Hematopoietic multipotent progenitor cell treated with erythropoietin and hydrocortisone succinate and interleukin-3 and kit ligand, for 17 days (in vitro differentiated cells): Measurements from ENCODE around the gene GBX2.

Experiments used
- DNase-seq: peaks from one replicate; pipeline ENCODE4 v3.0.0-alpha.2; 2015; ENCODE audit warnings: low spot score

GBX2 gene

DNA sequence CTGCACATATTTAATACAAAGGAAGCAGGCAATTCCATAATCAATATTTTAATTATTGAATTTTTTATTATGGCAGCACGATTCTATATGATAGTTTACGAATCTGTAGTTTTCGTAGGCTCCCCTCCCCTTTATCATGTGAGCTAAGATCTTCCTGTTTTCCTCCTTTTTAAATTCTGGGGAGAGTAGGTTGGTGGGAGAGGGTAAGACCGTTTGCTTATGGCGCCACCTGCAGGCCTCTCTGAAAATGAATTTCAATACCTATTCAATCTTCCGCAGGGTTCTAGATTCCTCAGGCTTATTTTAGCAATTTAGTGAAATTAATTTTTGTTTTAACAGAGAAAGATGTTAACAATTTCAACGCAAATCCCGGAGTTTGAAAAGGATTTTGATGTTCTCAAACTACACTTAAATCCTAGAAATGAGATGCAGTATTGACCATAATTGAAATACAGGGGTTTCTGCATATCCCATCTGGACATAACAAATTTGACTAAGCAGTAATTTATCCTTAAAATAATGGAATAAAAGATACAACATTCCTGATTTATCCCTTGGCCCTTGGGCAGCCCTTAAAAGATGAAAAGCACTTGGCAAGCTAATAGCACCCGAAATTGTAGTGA lies 12.8 kb upstream of the GBX2 start:
- DNase-seq: peak; percentile 47

DNA sequence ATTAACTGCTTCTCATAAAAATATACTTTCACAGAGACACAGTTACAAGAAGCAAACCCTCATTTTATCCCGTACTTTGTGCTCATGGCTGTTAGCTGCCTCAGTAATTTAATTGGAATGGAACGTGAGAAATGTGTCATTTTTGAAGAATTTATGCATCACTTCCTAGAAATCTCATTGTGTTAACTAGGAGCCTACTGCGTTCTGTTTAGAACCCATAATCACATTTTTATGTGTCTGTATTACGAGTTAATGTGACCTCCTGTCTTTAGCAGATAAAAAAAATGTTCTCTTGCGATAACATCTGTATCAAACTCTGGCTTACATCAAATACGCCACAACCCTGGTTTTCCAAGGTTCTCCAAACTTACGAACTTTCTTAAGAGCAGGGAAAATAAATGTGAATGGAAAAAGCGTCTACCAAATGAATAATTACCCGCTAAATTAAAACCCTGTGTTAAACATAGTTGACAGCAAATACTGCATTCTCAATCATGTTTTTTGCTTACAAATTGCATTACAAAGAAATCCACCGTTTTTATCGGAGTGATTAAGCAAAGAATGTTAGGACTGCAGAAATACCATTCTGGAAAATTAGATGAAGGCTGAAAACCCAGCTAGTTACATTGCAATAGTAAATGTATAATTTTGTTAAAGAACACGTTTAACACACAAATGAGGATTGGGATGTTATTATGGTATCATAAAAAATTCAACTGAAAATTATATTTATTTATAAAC lies 12.1 kb upstream of the GBX2 start:
- DNase-seq: no peak

DNA sequence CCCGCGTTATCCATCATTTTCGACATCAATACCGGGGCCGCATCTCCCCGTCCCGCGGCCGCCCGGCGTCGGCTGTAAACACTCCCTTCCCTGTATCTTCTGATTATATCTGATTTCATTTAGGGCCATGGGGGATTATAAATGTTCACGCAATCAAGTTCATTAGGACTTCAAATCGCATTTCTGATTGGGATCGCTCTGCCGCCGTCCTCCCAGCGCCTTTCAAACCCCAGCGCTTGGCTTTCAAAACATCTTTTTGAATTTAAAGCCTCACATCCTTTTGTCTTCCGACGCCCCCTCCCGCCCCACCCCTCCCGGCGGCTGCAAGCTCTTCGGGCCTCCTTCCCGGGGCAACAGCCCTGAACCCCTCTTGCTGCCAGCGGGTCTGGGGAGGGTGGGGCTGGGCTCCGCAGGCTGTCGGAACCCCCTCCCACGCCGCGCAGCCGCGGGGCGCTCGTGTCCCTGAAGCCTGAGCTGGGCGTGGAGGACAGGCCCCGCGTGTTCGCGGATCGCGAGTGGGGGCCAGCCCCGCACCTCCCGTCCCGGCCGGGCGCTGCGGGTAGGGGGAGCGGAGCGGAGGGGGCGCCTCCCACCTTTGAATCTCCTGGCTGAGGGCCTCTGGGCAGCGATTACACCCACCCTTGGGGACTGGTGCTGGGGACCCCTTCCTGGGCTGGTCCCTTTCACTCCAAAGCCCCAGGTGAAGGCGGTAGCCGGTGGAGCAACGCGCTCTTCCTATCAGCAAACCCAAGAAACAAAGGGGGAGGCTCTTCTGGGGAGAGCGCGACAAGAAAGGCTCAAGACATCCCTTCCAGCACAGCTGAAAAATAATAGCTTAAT lies 11.3 kb upstream of the GBX2 start:
- no peak for DNase-seq

DNA sequence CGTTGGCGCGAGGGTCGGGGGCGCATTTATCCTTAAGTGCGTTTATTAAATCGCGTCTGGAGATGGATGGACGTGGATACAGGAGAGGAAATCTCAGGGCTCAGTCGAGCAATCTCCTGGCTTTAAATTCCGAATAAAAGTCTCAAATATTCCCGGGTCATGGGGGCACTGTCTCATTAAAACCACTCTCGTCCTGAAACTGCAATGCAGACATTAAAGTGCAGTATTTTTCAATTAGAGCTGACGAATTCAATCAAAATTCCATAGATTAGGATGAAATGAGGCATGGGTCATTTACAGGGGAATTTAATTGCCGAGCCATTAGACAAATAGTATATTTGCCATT lies 10.7 kb upstream of the GBX2 start:
- no peak for DNase-seq

DNA sequence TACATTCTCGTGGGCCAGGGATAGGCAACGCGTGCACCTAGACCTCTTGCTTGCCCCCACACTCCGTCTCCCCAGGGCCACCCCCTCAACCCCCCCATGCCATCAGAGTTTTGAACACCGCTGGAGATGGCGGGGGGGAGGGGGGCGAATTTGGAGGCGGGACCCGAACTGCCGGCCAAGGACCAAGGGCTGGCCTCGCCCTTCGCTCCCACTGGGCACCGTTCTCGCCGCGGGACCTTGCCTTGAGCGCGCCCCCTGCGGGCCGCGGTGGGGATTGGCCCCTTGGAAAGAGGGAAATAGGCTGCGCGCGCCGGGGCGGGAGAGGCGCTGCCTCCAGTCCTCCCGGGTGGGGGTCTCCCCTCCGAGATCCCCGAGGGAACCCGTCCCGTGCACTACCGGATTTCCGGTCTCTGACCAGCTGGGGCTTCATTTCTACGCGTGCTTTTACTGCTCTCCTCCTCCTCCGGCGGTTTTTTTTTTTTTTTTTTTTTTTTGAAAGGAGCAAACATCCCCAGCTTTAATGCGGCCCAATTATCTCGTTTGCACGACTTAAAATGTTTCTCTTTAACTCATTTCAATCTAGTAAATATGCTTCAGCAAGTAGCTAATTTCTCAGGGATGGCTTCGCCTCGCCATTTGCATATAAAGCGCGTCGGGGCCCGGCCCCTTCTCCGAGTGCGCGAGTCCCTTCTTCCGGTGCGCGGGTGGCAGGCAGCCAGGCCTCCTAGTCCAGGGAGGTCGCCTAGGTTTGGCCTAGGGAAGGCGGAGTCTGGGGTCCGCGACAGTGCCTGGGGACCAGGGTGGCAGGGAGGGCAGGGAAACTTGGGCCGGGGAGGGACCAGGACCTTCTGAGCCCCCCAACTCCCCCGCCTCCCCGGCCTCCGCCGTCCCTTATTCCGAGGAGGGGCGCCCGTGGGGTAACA lies 10.0 kb upstream of the GBX2 start:
- peak; percentile 50 for DNase-seq

DNA sequence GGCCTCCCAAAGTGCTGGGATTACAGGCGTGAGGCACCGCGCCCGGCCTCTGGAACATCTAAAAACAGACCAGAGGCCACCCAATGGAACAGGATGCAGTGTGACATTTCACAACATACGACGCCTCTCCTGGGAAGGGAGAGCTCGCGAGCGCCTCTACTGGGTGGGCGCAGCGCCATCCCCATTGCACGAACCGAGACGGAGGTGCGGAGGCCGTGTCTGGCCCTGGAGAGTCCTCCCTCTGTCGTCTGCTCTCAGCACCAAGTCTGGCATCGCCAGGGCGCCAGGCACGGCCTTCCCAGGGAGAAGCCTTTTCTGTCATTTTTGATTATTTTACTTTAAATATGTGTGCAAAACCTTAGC lies 9.4 kb upstream of the GBX2 start:
- peak; percentile 8 for DNase-seq

DNA sequence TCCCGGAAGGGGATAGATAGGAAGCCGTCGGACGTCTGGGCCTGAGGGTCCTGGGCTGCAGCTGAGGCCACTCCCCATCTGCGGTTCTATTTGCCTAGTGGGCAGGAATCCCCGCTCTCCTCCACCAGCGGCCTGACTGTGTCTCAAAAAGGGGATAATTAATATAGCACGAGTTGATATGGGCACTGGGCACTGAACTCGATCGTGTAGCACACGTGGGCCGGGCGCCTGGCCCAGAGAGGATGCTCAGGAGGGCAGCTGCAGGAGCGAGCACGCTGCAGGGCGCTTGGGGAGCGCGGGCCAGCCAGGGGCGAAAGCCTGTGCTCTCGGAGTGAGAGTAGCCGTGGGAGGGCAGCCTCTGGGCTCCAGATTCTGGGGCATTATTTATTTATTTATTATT lies 8.8 kb upstream of the GBX2 start:
- no peak for DNase-seq

DNA sequence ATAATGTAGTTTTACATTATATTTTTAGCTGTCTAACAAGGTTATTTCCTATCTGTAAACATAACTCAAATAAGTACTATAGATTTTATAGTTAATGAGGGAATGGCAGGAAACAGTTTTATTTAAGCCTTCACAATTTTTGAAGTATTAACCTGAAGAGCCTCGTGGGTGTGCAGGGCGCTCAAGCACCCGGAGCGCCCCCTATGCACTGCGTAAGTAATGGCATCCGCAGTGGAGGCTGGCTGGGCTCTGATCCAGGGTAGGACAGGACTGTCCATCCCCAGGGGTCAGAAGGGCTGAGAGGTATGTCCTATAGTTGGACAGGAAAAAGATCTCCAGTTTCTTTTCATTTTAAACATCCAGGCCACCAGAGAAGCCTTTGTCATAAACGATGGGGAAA lies 8.2 kb upstream of the GBX2 start:
- peak; percentile 7 for DNase-seq

DNA sequence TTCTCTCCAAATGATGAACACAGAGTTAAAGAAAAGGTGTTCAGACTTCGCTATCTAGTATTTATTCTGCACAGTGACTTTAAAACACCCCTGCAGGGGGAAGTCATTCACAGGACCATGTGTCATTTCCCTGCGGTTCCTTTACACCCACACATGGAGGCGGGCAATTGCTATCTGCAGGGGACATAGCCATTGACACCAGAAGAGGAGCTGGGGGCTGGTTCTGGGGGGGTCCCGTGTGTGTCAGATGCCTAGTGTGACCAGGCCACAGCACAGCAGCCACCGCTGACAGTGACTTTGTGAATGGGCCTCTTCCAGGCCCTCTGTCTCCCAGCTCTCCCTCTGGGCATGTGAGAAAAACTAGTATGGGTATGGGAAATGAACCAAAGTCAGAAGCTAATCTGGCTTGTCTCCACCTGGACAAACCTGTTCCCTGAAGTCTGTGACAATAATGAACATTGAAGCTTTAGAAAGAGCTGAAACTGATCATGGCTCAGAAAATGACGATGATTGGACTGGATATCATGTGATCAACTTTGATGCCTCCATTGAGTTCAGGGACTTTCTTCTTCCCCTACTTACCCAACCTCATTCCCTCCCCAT lies 7.5 kb upstream of the GBX2 start:
- DNase-seq: no peak

DNA sequence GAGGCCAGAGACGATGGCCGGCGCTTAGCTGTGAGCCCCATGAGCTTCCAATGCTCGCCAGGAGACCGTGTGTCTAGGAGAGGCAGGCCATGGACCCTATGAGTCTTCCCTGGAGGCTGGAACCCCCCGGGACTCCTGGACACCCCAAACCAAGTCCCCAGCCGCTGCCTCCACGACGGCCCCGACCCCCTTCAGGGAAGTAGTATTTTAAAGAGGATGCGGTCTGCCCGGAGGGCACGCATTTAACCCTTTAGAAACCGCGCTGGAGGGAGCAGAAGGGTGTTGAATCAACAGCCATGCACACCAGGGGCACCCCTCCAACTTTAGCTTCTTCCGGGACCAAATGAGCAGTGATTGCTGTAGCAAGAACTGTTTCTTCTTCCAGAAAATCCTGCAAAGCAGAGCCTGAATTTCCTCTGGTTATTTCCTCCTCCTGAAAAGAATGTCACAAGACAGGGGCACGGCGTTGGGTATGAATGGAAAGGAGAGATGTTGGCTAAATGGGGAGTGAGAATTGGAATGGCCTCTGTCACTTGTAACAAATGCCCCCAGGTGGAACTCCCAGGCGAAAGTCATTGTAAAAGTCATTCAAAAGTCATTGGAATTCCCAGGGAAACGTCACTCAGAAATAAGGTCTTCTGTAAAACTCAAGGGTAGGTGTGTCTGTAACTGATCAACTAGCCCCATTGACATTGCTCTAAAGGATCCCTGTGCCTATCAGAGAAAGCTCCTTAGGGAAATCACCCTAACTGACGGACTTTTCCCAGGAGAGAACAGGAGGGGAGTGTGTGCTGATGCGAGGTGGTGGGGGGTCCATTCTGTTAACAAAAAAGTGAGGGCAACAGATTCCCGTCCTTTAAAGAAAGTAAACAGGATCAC lies 5.8 kb upstream of the GBX2 start:
- no peak for DNase-seq

DNA sequence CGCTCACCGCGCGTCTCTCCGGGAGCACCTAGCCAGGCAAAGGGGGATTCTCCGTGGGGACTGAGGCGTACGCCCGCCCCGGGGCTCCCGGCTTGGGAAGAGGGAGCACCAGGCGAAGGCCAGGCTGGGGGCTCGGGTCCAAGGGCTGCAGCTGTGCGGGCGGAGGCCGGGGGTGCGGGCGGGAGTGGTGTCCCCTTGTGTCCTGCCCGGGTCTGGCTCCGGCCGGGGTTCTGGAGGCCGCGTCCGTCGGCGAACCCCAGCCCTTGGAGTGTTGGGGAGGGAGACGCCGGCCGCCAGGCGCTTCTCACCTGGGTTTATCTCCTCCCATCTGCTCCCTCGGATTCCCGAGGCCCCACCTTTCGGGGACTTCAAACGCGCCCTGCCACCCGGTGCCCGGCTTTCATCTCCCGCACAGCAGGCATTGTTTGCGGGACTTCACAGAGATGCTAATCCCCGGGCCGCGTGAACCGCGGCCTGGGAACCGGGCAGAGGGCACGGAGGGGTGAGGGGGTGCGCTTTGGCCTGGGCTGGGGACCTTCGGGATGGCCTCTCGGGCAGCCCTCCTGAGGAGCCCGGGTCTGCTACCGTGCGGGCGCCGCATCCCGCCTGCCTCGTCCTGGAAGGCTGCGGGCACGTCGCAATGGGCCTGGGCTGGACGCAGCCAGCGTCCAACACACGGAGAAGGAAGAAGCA lies 5.0 kb upstream of the GBX2 start:
- DNase-seq: no peak

DNA sequence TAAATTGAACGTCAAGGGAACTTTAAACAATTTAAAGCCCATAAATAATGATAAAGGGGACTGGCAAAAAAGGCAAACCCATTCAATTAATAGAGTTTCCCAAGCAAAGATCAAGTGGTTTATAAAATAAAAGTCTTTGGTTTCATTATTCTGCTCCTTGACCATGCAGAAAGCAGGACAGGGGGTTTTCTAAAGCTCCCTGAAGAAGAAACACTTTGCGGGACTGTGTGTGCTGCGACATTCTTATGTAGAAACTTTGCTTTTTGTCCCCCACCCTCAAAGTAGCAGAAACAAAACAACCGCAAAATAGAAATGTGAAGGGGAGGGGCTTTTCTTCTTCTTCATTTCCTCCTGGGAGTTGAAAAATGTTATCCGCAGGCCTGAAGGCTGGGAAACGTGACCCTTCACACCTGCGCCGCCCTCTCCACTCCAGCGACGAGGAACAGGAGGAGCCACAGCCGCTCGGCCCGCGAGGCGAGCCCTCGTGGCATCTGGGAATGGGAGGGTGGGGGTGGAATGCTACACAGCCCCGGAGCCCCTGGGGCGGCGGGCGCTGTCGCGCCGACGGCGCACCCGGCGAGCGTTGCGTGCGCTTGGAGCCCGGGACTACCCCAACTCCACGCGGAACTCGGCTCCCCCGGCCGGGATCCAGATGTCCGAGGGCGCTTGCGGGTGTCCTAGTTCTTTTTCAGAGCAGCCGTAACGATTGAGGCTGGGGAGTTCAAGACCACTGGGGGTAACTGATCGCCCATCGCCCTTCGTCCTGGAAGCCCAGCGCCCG lies 4.3 kb upstream of the GBX2 start:
- DNase-seq: no peak

DNA sequence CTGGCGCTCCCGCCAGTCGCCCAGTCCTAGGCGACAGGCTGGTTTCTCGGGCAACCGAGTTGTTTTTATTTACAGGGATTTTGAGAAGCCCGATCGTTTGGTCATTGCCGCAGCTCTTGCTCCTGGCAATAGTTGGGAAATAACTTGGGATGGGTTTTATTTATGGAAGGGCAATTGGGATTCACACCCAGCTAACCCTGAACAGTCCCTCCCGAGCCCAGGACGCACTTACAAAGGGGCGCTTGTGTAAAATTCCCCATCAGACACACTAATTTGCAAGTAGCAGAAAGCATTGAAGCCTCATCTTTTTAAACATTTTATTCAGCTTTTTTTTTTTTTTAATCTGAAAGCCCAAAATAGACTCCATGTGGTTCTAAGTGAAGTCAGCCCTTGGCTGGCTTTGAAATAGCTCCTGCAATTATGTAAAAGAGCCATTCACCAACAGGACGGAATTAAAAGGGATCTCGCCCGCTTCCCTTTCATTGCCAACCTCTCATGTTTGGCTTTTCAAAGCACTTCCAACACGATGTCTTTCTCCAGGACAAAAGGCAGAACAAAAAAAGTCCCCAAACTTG lies 3.6 kb upstream of the GBX2 start:
- no peak for DNase-seq

DNA sequence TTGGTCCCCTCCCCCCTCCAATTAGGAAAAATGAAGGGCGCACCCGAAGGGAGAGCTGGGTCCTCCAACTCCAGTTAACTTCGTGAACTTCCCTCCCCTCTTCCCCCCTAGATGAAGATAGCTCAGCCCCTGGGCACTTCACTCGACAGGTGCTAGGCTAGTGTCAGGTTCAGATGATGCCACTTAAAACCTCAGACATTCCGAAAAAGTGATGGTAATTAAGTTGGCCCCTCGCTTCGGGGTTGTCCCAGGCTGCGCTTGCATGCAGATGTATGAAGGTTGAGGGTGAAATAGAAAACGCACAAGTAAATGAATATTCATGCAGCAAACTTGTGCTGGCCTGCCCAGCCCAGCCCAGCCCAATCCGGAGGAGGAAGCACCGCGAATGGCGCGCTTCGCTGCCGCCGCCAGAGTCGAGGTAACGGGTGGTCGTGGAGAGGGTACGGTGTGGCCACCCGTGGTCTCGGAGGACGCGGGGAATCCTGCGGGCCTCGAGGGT lies 3.0 kb upstream of the GBX2 start:
- no peak for DNase-seq

DNA sequence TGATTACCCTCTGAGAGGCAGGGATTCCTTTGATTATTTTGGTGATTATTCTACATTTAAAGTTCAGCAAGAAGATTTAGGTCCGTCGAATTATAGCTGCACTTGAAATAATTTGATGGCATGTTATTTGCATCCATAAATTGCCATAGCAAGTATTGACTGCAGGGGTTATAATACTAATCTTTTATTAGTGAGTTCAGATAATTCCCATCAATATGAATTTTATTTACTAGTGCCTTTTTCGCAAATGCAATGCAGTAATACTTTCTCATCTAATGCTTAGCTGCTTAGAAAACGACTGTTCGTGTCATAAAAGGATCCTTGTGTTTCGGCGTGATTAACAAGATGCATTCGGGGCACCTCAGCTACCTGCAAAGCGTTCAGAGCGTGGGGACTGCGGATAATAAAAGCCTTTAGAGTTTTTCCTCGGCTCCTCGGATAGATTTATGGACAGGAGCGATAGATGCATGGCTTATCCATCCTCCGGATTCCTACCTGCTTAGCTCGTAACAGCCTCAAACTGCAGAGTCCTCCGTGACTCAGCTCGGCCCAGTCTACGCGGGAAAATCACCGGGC lies 2.5 kb upstream of the GBX2 start:
- no peak for DNase-seq

DNA sequence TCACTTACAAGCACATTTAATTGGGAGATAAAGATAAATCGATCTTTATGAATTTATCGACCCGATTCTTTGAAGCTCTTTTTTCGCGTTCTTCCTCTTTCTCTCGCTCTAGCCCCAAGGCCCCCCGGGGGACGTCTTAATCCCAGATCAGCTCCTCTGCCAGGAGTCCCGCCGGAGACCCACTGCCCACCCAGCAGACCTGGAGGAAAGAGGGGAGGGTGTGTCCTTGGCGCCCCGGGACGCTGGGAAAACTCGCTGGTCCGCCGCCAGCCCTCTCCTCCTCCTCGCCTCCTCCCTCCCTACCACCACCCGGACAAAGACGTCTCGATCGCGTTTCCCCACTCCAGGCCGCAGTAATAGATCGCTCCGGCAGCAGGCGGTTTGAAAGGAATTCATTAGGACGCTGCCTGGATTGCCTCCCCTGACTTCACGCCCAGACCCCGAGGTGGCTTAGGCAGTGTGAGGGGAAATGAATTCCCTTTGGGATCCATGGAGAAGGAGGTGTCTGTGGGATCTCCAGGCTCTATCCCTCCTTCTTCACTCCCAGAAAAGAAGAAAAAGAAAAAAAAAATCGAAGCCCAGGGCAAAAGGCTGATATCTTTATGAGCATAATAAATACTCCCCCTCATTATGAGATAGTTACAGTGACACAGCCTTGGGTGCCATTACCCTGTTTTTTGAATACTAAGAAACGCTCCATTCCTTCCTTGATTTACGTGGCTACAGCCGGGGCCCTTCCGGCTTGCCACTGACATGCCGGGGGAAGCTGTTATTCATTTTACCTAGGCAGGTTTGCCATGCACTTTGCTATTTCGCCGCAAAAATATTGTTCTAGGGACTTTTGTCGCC lies 1.8 kb upstream of the GBX2 start:
- no peak for DNase-seq

DNA sequence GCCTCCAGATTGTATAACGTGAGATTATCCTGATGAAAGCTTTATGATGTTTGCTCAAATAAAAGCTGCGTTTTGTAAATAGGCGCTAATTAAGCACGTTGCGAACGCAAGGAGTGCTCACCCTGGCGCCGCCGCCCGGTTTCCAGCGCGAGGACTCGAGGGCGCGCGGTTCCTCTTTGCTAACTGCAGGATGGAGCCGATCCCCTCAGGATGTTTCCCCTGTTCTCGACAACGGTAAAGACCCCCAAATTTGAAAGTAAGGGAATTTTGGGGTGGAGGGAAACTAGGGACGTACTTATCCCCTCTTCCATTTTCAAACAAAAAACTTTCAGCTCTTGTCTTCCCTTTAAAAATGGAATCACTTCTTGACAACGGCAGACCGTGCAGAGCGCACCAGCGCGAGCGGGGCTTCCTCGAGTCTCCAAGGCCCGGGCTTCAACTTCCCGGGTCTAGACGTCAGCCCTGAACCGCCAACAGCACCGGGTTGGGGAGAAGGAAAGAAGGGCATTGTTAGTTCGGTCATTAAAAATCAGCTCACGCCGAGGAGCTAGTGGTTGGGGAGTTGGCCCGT lies 1.1 kb upstream of the GBX2 start:
- no peak for DNase-seq
